Fibroblast of pulmonary artery (primary cell): ENCODE results near the gene CCDC136.
A peak's percentile ranks its signal among the peaks of the same experiment; 100 is the strongest.

Source experiments
- DNase-seq: peaks from one replicate; pipeline ENCODE4 v3.0.0-alpha.2; 2010; ENCODE audit warnings: low read depth
- H3K4me3 ChIP-seq: replicated peaks from 2 replicates; pipeline ENCODE4 v1.5.1; 2011; ENCODE audit warnings: low read depth, mild to moderate bottlenecking, control low read depth, low read length, moderate library complexity
- TF ChIP-seq, protein P1 (sequence below): IDR thresholded peaks from 2 replicates; pipeline ENCODE4 v1.5.1; 2011; ENCODE audit warnings: mild to moderate bottlenecking, control low read depth, low read length, inconsistent platforms; ENCODE audit errors: missing control alignments

The CCDC136 gene

DNA sequence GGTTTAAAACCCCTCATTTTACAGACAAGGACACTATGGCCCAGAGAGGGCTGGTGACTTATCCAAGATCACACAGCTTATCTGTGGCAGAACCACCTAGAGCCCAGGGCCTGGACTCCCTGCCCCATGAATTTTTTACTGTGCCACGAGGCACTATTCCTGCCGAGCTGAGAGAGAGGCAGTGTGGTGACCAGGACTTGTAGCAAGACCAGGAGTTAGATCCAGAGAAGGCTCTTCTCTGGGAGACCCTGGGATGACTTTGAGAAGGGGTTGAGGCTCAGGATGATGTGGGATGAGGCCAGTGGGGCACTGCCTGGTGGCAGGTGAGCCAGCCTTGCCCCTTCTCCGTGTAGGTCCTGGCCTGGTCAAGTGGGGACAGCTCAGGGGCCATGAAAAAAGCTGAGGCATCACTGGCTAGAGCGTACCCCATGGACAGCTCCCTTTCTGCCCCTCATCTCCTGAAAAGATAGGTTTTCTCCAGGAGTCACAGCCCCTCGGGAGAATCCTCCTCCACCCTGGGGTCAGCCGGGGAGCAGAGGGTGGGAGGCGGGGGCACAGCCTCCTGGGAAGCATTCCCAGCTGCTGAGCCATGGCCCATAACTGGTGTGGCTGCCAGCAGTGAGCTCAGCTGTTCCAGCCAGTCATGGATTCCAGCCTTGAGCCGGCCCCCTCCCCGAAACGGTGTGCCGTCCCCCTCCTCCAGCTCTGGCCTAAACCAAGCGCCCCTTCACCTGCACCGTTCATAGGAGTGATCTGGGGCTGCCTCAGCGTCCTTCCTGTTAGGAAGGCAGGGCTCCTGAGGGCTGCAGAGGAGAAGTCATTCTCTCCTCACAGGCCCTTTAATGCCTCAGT, 44.2 kb downstream of the CCDC136 start:
- TF ChIP-seq, protein P1, sequence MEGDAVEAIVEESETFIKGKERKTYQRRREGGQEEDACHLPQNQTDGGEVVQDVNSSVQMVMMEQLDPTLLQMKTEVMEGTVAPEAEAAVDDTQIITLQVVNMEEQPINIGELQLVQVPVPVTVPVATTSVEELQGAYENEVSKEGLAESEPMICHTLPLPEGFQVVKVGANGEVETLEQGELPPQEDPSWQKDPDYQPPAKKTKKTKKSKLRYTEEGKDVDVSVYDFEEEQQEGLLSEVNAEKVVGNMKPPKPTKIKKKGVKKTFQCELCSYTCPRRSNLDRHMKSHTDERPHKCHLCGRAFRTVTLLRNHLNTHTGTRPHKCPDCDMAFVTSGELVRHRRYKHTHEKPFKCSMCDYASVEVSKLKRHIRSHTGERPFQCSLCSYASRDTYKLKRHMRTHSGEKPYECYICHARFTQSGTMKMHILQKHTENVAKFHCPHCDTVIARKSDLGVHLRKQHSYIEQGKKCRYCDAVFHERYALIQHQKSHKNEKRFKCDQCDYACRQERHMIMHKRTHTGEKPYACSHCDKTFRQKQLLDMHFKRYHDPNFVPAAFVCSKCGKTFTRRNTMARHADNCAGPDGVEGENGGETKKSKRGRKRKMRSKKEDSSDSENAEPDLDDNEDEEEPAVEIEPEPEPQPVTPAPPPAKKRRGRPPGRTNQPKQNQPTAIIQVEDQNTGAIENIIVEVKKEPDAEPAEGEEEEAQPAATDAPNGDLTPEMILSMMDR: no peak
- H3K4me3 ChIP-seq: no peak overlapping the region
- peak; percentile 61 for DNase-seq

DNA sequence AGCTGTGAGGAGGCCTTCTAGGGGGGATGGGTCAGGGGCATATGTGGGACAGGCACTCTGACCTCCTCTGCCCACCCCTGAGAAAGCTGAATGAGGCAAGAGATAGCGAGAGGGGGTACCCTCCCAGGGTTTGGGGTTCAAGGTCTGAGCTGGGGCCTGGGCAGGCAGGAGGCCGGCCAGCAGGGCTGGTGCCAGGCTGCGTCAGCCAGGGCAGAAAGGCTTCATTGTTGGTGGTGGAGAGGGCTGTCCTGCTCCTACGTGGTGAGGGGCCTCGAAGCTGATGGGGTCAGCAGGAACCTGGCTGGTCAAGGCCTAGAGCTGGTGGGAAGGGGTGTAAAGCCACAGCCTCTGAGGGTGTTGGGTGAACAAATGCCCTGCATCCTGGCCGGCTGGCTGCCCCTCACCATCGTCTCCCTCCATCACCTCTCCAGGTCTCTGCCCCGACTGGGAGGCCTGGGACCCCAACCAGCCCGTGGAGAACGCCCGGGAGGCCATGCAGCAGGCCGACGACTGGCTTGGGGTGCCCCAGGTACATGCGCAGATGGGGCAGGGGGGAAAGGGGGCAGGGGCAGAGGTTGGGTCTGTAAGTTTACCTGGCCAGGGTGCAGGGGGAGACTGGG, 45.1 kb downstream of the CCDC136 start:
- H3K4me3 ChIP-seq: no peak overlapping the region
- no peak for DNase-seq
- TF ChIP-seq, protein P1: no peak

DNA sequence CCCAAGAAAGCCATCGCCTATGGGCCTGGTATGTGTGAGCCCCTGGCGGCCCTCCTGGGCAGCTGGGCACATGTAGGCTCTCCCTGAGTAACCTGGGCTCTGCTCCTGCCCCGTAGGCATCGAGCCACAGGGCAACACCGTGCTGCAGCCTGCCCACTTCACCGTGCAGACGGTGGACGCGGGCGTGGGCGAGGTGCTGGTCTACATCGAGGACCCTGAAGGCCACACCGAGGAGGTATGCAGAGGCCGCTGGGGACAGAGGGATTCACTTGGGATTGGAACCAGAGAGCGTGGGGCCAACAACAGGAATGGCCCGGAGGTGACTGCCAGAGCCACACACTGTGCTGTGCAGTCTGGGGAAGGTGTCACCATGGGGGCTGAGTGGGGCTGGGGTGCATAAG, 45.8 kb downstream of the CCDC136 start:
- TF ChIP-seq, protein P1: no peak
- no peak overlapping the region for H3K4me3 ChIP-seq
- DNase-seq: no peak

DNA sequence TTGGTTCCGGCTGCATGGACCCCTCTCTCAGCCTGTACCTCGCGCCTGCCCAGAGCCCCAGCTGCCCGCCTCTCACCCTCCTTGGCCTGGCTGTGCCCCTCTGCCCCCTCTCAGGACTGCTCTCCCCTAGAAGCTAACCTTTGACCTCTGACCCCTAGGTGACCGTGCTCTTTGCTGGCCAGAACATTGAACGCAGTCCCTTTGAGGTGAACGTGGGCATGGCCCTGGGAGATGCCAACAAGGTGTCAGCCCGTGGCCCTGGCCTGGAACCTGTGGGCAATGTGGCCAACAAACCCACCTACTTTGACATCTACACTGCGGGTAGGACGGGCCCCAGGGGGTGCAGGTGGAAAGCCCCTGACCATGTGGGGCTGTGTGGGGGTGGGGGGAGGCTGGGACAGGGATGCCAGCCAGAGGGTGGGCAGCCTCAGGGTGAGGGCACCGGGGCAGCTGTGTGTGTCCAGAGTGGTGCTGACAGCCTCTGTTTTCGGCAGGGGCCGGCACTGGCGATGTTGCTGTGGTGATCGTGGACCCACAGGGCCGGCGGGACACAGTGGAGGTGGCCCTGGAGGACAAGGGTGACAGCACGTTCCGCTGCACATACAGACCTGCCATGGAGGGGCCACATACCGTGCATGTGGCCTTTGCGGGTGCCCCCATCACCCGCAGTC, 46.5 kb downstream of the CCDC136 start:
- TF ChIP-seq, protein P1: no peak
- no peak for DNase-seq
- no peak overlapping the region for H3K4me3 ChIP-seq

GRCh38 chr7:128838981-128839731, 47.4 kb downstream of the CCDC136 start:
- no peak for DNase-seq
- TF ChIP-seq, protein P1: no peak
- no peak overlapping the region for H3K4me3 ChIP-seq

GRCh38 chr7:128839751-128840177, 48.0 kb downstream of the CCDC136 start:
- H3K4me3 ChIP-seq: no peak overlapping the region
- TF ChIP-seq, protein P1: no peak

More at GRCh38 chr7:128839751-128840177, 48.0 kb downstream of the CCDC136 start:
- no peak for DNase-seq
